Measurements from ENCODE around the gene MAX.

Gene MAX

DNA sequence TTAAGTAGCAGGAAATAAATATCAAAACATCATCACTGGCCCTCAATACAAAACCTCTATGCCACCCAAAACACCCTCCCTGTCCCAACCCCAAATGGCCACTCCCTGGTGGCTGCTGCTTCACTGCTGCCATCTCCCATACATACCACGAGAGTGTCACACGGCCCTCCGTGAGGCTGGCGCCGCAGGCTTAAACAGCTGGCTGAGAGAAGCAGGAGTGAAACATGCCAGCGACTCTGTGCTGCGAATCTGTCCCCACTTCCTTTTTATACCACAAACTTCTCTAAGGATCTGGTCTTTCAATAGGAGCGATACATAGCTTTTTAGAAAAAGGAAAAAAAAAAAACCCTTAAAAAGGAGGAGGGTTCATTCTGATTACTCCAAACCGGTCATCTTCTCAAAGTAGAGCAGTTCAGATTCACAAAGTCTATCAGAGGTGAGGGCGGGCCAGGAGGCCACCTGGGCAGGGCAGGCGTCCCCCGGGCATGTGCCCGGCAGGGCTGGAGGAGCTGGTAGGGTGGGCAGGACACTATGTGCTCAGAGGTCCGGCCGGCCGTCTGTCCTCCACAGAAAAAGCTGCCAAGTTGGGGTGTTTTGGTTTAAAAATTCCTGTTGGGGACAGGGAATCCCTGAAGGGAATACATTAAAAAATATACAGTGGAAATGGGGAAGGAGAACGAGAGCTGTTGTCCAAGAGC lies 26.5 kb downstream of the MAX start:
- DNase-seq (ENCODE audit: extremely low spot score) = no peak
- ChIA-PET CTCF (interaction anchor here (1.3 to 1.5 kb wide), 2 partner anchors 10 to 56 kb away, joined by 3 read pairs; no protein-coding TSS in a partner anchor), POLR2A (no interaction called here)
- TF ChIP-seq, protein P1, sequence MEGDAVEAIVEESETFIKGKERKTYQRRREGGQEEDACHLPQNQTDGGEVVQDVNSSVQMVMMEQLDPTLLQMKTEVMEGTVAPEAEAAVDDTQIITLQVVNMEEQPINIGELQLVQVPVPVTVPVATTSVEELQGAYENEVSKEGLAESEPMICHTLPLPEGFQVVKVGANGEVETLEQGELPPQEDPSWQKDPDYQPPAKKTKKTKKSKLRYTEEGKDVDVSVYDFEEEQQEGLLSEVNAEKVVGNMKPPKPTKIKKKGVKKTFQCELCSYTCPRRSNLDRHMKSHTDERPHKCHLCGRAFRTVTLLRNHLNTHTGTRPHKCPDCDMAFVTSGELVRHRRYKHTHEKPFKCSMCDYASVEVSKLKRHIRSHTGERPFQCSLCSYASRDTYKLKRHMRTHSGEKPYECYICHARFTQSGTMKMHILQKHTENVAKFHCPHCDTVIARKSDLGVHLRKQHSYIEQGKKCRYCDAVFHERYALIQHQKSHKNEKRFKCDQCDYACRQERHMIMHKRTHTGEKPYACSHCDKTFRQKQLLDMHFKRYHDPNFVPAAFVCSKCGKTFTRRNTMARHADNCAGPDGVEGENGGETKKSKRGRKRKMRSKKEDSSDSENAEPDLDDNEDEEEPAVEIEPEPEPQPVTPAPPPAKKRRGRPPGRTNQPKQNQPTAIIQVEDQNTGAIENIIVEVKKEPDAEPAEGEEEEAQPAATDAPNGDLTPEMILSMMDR (IDR thresholded peaks at IDR 0.05; ENCODE audit: control extremely low read depth, extremely low read depth, low read depth, missing control alignments) = no peak

DNA sequence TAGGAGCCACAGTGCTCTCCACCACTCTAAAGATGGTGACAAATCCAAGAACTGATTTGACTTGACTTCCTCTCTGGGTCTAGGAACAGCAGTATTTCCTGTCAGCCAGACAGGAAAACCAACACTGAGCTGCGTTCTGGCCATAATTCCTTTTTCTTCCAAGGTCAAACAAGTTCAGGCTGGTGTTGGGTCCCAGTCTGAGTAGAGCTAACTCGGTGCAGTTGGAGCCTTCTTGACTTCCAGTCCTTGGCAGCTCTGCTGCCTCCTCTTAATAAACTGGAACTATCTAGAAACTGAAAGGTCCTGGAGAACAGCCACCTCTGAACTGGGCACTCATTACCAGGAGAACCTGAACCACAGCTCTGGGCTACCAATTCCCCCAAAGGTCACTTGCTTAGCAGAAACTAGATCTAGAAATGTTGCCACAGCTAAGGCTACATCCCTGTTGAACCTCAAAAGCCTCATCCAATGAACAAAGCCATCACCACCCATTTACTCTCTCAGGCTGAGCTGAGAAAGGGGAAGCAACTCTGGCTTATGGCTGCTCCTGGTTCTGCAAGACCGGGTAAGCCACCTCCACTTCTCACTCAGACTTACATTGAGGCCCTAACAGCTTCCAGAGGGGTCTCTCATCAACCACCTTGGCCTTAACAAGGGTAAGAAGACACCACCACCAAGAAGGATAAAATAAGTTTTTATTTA lies 27.7 kb downstream of the MAX start:
- no peak for DNase-seq (ENCODE audit: extremely low spot score)
- POLR2A ChIA-PET = interaction anchor here (0.6 kb wide), 1 partner anchor 14 kb away, joined by 5 read pairs; no protein-coding TSS in a partner anchor
- CTCF ChIA-PET = interaction anchor here (0.9 to 1.1 kb wide), 2 partner anchors 9 to 33 kb away, joined by 3 read pairs; no protein-coding TSS in a partner anchor
- TF ChIP-seq, protein P1 (IDR thresholded peaks at IDR 0.05; ENCODE audit: control extremely low read depth, extremely low read depth, low read depth, missing control alignments) = no peak

DNA sequence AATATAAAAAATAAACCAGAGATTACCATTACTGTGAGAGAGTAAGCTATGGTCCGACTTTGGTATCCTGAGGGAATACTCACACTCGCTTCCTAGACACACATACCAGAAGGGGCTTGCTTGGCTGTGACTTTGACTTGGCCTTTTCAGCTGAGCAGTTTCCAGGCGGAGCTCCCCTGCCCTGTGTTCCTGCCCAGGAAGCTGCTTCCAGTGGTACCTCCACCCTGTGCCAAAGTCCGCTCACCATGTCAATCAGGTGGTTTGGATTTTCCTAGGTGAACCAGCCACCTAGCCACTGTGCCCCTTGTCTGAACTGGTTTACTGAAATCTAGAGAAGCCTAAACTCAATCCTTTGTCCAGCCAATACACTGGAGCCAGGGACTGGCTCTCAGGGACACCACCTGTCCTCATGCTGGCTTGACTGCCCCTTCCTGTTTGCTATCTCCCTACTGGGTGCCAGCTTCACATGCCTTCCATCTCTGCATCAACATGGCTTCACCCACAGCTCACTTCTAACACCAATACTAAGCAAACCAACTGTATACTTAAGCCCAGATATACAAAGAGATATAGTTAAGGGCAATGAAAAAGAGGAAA lies 28.6 kb downstream of the MAX start:
- TF ChIP-seq, protein P1 (IDR thresholded peaks at IDR 0.05; ENCODE audit: control extremely low read depth, extremely low read depth, low read depth, missing control alignments) = no peak
- POLR2A ChIA-PET = interaction anchor here (0.6 kb wide), 1 partner anchor 13 kb away, joined by 5 read pairs; no protein-coding TSS in a partner anchor
- DNase-seq (ENCODE audit: extremely low spot score) = no peak
- CTCF ChIA-PET = interaction anchor here (0.9 to 1.7 kb wide), 4 partner anchors 10 to 32 kb away, joined by 3 to 6 read pairs (median 3); no protein-coding TSS in a partner anchor

DNA sequence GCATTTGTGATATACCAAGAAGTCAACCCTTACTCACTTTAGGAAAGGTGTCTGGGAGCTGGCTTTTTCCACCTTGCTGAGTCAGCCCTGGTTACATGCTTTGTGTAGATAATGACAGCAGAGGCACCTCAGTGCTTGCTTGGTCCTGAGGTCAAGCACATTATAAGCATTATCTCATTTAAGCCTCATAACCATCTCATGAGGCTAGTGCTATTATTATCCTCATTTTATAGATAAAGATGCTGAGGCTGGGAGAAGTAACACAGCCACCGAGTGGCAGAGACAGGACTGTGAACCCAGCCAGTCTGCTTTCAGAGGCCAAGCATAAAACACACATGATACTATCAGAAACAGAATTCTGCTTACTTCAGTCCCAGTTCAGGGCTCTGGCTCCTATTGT lies 29.4 kb downstream of the MAX start:
- CTCF ChIA-PET = interaction anchor here (1.4 to 1.7 kb wide), 2 partner anchors 16 to 21 kb away, joined by 3 to 6 read pairs; no protein-coding TSS in a partner anchor
- POLR2A ChIA-PET = interaction anchor here (1.0 kb wide), 1 partner anchor 30 kb away, joined by 3 read pairs; the partner anchor contains the start of gene MAX

DNA sequence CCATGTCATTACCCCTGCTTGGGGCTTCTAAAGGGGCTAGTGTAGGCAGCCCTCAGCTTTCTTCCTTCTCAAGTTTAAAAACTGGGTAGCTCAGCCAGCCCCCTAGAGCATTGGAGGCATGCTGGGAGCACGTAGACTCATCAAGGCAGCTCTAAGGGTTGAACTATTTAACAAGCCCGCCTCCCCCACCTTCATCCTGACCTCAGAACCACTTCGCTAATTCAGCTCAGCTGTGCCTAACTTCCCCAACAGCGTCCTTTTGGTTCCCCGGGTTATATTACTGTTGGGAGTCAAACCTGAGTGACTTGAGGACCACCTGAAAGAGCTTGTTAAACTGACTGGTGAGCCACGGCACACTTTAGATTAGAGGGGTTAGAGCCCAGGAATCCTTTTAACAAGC lies 30.1 kb downstream of the MAX start:
- DNase-seq (ENCODE audit: extremely low spot score) = no peak
- TF ChIP-seq, protein P1 (IDR thresholded peaks at IDR 0.05; ENCODE audit: control extremely low read depth, extremely low read depth, low read depth, missing control alignments) = no peak
- ChIA-PET CTCF (interaction anchor here (1.7 kb wide), 1 partner anchor 20 kb away, joined by 6 read pairs; no protein-coding TSS in a partner anchor), POLR2A (interaction anchor here (1.0 kb wide), 1 partner anchor 30 kb away, joined by 3 read pairs; the partner anchor contains the start of gene MAX)

More for the DNA sequence above, 29.4 kb downstream of the MAX start:
- no peak for DNase-seq (ENCODE audit: extremely low spot score)
- TF ChIP-seq, protein P1 (IDR thresholded peaks at IDR 0.05; ENCODE audit: control extremely low read depth, extremely low read depth, low read depth, missing control alignments) = no peak

DNA sequence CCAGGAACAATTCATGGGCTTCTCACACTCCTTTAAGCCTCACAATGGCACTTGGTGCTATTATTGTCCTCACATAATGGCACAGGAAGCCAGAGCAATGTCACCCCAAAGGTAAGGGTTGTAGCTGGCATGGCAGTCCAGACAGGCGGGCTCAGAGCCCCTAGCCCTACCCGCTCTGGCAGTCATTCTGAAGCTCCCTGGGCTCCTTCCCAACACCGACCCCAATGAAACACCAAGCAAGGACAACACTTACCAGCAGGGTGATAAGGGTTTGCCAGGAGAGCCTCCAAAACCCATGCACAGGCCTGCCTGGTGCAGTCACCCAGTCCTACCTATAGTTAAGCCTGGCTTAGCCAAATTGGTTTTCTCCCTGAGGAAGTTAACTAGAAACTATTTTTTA lies 30.8 kb downstream of the MAX start:
- TF ChIP-seq, protein P1 (IDR thresholded peaks at IDR 0.05; ENCODE audit: control extremely low read depth, extremely low read depth, low read depth, missing control alignments) = no peak
- DNase-seq (ENCODE audit: extremely low spot score) = no peak
- ChIA-PET CTCF (no interaction called here), POLR2A (no interaction called here)

Measured in GM10248 (cell line).